Measurements from ENCODE around the gene CD9.
"Not testable (repeated sequence)": the region's sequence is repeated elsewhere in the genome, so short reads cannot be mapped to it uniquely, and the experiment has no call there.

The CD9 gene

DNA sequence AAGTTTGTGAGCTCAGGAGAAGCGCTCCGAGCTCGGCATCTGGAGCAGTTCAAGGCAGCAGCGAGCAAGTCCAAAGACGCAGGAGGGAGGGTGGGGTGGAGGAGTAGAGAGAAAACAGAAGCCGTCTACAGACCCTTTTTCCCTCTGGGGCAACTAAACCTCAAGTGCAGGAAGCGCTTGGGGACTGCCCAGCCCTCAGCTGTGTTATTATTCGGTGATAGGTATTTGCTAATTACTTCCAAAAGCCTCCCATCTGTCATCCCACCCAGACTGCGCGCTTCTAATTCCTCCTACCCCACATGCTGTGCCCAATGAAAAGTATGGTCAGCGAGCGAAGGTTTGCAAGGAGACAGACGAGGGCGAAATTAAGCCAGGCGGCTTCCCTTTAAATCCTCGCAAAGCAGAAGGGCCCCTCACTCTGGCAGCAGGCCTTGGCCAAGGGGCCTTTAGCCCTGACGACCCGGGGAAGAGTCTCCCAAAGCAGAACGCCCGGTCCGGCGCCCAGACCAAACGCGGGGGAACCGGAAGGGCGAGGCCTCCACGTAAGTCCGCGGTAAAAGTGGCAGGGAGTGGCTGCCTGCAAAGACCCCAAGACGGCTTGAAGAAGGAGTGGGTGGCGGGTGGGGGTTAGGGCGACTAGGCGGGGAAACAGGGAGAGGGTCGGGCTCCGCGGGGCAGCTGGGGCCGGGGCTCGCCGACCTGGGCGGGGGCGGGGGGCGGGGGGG, 507 bp upstream of the CD9 start:
- peak; percentile 41 for DNase-seq

GRCh38 chr12:6201213-6201608, 1.0 kb downstream of the CD9 start:
- peak; percentile 86 for DNase-seq

- DNase-seq, result peak; percentile 51
Measured at GRCh38 chr12:6201826-6202225, 1.6 kb downstream of the CD9 start.

GRCh38 chr12:6202304-6202703, 2.1 kb downstream of the CD9 start:
- no peak for DNase-seq

GRCh38 chr12:6202846-6203245, 2.6 kb downstream of the CD9 start:
- no peak for DNase-seq

DNA sequence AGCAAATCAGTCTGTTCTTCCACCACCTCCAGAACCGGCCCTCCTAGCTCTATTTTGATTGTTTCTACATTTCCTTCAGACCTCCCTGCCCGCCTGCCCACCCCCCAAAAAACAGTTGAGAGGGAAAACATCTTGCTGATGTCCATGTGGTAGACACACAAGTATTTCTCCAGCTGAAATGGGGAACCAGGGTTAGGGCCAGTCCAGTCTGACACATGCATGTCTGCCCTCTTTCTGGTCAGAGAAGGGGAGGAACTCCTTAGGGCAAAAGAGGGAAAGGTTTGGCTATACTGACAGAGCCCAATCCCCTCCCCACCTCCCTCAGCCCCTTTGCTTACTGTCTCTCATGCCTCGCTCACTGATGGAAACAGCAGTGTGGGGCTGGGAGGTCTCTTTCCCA, 3.4 kb downstream of the CD9 start:
- DNase-seq, result no peak

- DNase-seq, result peak; percentile 83
Measured at GRCh38 chr12:6204533-6205143, 4.4 kb downstream of the CD9 start.

DNA sequence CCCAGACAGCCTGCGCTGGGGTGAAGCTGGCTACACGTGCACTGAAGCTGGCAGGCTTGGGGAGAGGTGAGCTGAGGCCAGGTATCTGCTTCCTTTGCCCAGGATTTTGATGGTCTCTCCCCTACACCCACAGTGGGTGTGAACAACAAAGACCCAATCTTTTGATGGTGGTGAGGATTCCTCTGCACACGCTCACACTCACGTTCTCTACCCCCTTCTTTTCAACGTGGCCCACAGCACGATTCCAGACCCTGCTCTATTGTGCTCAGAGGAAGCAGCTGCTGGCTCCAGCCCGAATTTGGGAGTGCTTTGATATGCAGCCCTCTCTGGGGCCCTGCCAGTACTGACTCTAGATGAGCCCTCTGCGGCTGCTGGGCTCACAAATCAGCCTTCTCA, 4.9 kb downstream of the CD9 start:
- DNase-seq, result peak; percentile 80

DNA sequence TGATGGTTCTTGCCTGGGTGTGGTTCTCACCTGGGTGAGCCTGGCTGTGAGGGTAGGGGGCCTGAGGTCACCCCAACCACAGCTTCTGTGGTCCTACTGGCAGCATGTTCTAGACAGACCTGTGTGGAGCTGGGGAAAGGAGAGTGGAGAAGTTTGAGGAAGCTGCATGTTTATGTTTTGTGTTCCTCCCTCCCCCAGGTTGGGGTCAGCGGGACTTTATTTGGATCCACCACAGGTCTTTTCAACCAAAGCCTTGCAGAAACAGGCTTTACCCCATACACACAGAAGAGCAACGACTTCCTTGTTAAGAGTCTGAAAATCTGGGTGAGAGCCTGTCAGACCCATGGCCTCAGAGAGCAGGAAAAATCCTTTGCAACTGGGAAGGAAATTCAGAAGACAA, 5.6 kb downstream of the CD9 start:
- DNase-seq, result no peak

- no peak for DNase-seq
Measured at GRCh38 chr12:6206327-6206726, 6.1 kb downstream of the CD9 start.

DNA sequence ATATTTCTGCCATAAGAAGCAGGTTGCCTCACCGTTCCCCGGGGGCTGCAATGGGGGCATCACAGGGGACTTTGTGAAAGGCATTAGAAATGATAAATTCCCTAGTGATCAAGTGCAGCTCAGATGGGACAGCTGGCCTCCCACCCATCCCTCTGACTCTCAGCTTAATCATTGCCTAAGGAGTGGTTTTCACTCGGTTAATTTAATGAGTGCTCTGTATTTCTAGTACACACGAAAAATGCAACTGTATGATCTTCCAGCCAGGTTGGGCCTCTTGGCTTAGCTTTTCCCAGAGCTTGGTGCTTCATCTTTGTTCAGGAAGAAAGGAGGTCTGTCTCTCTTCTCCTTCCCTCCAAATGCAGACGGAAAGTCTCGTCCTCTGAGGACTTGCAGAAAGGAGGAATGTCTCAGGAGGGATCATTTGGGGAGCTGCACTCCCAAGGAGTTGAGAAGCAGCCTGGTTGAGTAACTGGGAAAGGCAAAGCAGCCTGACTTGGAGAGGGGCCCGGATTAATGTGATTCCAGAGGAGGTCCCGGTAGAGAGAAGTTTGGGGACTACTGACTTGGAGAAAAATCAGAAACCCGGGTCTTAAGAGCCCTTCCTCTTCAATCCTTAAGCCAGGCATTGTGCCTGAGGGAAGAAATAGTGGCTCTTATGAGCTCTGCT, 7.2 kb downstream of the CD9 start:
- no peak for DNase-seq

GRCh38 chr12:6208130-6208529, 7.9 kb downstream of the CD9 start:
- peak; percentile 81 for DNase-seq

GRCh38 chr12:6209428-6209827, 9.2 kb downstream of the CD9 start:
- DNase-seq, result not testable (repeated sequence)

GRCh38 chr12:6211421-6211869, 11.2 kb downstream of the CD9 start:
- no peak for DNase-seq

DNA sequence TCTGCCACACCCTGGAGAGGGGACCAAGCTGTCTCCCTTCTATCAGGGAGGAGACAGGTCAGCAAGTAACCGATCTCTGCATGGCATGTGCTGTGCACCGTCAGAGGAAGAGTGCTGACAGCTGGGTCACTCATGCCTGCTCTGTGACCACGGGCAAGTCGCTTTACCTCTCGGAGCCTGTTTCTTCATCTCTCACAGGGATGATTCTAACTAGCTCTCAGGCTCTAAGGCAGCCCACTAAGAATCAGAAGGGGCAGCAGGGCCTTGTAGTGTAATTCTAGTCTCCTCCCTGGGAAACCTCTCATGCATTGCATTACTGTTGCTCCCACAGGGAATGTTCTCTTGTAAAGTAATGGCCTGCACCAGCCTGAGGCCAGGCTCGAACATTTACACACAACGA, 11.9 kb downstream of the CD9 start:
- DNase-seq, result no peak

DNA sequence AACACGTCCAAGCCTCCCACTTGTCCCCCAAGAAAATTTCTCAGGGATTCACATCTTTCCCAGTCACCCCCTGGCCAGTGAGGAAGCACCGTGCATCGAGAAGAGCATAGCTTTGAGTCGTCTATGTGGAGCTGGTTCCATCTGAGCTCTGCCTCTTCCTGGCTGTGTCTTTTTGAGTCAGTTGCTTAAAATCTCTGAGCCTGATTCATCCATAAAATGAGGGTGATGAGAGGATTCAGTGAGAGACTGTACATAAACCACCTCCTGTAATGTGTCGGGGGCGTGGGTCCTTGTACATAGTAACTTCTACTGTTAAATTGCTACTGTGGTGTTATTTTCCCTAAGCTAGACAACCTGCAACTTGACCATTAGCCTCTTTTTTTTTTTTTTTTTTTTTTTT, 13.8 kb downstream of the CD9 start:
- DNase-seq, result no peak

DNA sequence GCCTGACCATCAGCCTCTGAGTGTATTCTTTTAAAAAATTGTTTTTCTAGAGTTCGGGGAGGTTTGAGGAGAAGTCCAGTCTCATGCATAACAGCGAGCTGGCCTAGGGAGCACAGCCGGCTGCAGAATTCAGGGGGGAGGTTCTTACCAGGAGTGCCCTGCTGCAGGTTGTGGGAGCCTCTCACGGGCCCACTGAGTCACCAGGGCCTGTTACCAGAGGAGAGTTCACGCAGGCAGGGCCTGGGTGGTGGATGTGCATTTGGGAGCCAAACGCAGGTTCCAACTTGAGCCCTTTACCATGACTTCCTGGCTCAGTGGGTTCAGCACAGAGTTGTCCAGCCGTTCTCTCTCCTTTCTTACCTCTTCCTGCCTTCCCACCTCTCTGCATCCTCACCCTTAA, 14.4 kb downstream of the CD9 start:
- no peak for DNase-seq

GRCh38 chr12:6215120-6215807, 15.1 kb downstream of the CD9 start:
- no peak for DNase-seq

GRCh38 chr12:6215932-6216494, 15.8 kb downstream of the CD9 start:
- DNase-seq, result peak; percentile 85

GRCh38 chr12:6216581-6216980, 16.4 kb downstream of the CD9 start:
- DNase-seq, result no peak

DNA sequence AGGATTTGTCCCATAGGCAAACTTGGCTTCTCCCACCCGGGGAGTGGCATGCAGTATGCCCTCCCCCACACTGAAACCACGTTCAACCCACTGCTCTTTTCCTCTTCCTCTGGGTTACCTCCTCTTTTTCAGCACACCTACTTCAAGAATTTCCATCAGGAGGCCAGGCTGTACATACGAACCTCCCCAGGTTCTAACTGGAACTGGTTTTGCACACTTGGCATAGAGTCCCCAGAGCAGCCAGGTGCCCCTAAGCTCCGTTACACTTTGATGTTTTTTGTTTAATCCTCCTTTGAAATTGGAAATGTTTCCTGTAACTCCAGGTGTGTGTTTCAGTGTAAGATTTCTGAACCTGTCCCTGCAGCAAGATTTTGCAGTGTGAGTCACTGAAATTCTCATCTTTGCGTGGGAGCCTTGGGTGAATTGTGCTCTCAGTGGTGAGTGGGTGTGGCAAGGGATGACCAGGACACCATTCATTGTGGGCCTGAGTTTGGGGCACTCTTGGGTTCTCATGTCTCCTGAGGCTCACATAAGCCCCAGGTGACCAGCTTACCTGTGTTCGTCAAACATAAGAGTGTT, 18.2 kb downstream of the CD9 start:
- peak; percentile 44 for DNase-seq

- no peak for DNase-seq
Measured at GRCh38 chr12:6219980-6220379, 19.8 kb downstream of the CD9 start.

- no peak for DNase-seq
Measured at GRCh38 chr12:6221146-6221545, 20.9 kb downstream of the CD9 start.

Data from RPMI8226 (cell line).